Measurements from ENCODE around the gene USP40. TPM values are rescaled to one million over a fixed set of nuclear protein-coding genes. Genes with fewer than 3 reads are reported as not detected.
A peak's percentile ranks its signal among the peaks of the same experiment; 100 is the strongest.

USP40 gene
- total and polyA plus RNA-seq, 4 experiments from 2014 or later, result 4.4 to 21.6 (median 11.7) TPM

DNA sequence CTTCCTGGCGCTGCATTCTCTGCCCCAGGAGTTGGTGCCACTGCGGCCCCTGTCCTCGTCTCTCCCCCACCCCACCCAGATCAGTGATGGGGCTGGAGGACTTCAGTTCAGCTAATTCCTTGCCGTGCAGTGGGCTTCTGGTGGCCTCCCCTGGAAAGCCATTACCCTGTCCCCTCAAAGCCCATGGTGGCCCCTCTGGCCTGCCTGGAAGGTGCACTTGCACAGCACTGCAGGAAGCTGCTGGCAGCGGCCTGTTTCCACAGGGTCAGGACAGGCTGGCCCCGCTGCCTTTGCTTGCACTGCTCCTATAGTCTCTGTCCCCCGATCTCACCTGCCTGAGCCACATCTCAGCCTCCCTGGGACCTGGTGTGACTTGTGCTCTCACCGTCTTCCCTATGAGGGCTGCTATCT lies 105.1 kb downstream of the USP40 start:
- no peak overlapping the region for H3K4me3 Mint-ChIP-seq
- Histone ChIP-seq H3K36me3 (ENCODE audit: insufficient read depth, low read length) (peaks cover 74% of the 10 kb centered on the region), H3K27me3 (ENCODE audit: insufficient read depth, low read length) (no peaks in the 10 kb centered on the region), H3K9me3 (ENCODE audit: control insufficient read depth in 1 of 2, low read length in 2 of 2) (no peaks in the 10 kb centered on the region), H3K4me1 (ENCODE audit: insufficient read depth, low read length) (no peaks in the 10 kb centered on the region), H3K4me3 (ENCODE audit: low read length in 2 of 2) (no peak overlapping the region), H3K27ac (ENCODE audit: low read depth, low read length) (no peak overlapping the region)
- CTCF ChIA-PET (ENCODE audit: partially characterized antibody), result interaction anchor here (1.3 kb wide), 1 partner anchor 57 kb away, joined by 5 read pairs; no protein-coding TSS in a partner anchor
- DNase-seq, result no peak
- no peaks in the 10 kb centered on the region for H3K27me3 Mint-ChIP-seq
- intact Hi-C loops (cut with micrococcal nuclease), result no loop called here
- peaks cover 53 to 74% of the 10 kb centered on the region in 2 donors for H3K36me3 Mint-ChIP-seq
- peaks cover 0 to 5% (median 0%) of the 10 kb centered on the region in 8 donors for H3K9me3 Mint-ChIP-seq
- H3K4me1 Mint-ChIP-seq, result peaks cover 0 to 3% (median 0%) of the 10 kb centered on the region in 4 donors
- H3K27ac Mint-ChIP-seq, result no peak overlapping the region
- POLR2A ChIA-PET (ENCODE audit: partially characterized antibody), result no interaction called here

DNA sequence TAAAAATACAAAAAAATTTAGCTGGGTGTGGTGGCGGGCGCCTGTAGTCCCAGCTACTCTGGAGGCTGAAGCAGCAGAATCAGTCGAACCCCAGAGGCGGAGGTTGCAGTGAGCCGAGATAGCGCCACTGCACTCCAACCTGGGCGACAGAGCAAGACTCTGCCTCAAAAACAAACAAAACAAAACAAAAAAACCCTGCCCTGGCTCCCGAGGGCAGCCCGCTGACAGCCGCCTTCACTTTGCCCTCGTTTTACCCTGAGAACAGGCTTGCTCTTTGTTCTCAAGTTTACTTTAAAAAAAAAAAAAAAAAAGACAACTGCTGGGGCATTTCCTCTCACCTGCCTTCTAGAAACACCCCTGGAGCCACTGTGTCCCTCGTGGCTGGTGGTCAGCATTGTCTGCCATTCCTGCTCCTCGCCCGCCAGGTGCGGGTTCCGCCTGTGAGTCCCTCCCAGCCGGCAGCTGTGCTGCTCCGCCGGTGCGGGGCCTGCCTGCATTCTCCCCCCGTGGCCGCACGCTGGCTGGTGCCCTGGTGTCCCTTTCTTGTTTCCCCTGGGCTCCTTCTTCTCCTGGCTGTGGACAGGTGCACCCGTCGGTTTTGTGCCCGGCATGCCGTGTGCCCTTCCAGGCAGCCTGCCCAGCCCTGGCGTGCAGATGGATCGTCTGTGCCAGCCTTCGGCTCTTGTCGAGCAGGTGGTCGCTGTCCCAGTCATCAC lies 105.7 kb downstream of the USP40 start:
- Mint-ChIP-seq H3K4me3 (no peak overlapping the region), H3K27ac (no peak overlapping the region), H3K4me1 (peaks cover 0 to 3% (median 0%) of the 10 kb centered on the region in 4 donors), H3K9me3 (peaks cover 0 to 5% (median 0%) of the 10 kb centered on the region in 8 donors), H3K36me3 (peaks cover 51 to 74% of the 10 kb centered on the region in 2 donors), H3K27me3 (no peaks in the 10 kb centered on the region)
- H3K27ac ChIP-seq (ENCODE audit: low read depth, low read length), result no peak overlapping the region
- ChIA-PET POLR2A (ENCODE audit: partially characterized antibody) (no interaction called here), CTCF (ENCODE audit: partially characterized antibody) (no interaction called here)
- intact Hi-C loops (cut with micrococcal nuclease), result no loop called here
- no peak overlapping the region for H3K4me3 ChIP-seq (ENCODE audit: low read length in 2 of 2)
- H3K36me3 ChIP-seq (ENCODE audit: insufficient read depth, low read length), result peaks cover 80% of the 10 kb centered on the region
- no peaks in the 10 kb centered on the region for H3K9me3 ChIP-seq (ENCODE audit: control insufficient read depth in 1 of 2, low read length in 2 of 2)
- no peak for DNase-seq
- no peaks in the 10 kb centered on the region for H3K4me1 ChIP-seq (ENCODE audit: insufficient read depth, low read length)
- H3K27me3 ChIP-seq (ENCODE audit: insufficient read depth, low read length), result no peaks in the 10 kb centered on the region

DNA sequence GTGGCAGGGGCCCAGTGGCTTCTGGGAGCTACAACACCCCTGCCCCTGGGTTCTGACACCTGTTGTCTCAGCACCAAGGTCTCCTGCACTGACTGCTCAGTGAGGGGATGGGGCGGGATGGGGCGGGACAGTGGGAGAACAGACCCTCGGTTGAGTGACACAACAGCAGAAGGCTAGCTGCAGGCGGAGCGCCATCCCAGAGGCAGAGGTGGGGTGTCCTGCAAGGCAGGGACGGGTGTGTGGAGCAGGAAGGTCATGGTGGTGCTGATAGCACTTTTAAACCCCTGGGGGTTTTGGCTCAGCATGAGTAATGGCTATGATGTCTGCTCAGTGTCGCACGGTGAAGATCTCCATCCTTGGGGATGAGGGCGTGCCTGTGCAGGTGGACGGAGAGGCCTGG lies 107.2 kb downstream of the USP40 start:
- no peaks in the 10 kb centered on the region for H3K27me3 Mint-ChIP-seq
- ChIA-PET POLR2A (ENCODE audit: partially characterized antibody) (no interaction called here), CTCF (ENCODE audit: partially characterized antibody) (interaction anchor here (1.3 kb wide), 1 partner anchor 12 kb away, joined by 3 read pairs; no protein-coding TSS in a partner anchor)
- H3K27ac Mint-ChIP-seq, result no peak overlapping the region
- Histone ChIP-seq H3K9me3 (ENCODE audit: control insufficient read depth in 1 of 2, low read length in 2 of 2) (no peaks in the 10 kb centered on the region), H3K27me3 (ENCODE audit: insufficient read depth, low read length) (no peaks in the 10 kb centered on the region), H3K36me3 (ENCODE audit: insufficient read depth, low read length) (peaks cover 91% of the 10 kb centered on the region), H3K4me3 (ENCODE audit: low read length in 2 of 2) (no peak overlapping the region), H3K27ac (ENCODE audit: low read depth, low read length) (no peak overlapping the region), H3K4me1 (ENCODE audit: insufficient read depth, low read length) (no peaks in the 10 kb centered on the region)
- intact Hi-C loops (cut with micrococcal nuclease), result no loop called here
- H3K36me3 Mint-ChIP-seq, result peaks cover 60 to 79% of the 10 kb centered on the region in 2 donors
- H3K4me1 Mint-ChIP-seq, result peaks cover 0 to 3% (median 0%) of the 10 kb centered on the region in 4 donors
- H3K9me3 Mint-ChIP-seq, result peaks cover 0 to 5% (median 0%) of the 10 kb centered on the region in 8 donors
- DNase-seq, result no peak
- no peak overlapping the region for H3K4me3 Mint-ChIP-seq

DNA sequence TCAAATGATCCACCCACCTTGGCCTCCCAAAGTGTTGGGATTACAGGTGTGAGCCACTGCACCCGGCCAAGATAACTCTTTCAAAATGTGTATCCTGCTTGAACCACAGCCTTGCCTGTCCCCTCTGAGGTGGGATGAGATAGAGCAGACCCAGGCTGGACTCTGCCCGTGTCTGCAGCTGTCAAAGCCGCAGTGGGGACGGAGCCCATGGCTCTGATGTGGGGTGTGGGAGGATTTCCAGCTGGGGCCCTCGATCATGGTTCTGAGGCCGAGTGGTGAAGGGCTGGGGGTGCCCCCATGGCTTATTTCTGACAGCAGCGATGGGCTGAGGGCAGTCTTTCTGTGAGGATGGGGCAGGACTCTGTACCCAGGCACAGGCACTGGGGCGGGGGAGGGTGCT lies 107.8 kb downstream of the USP40 start:
- Mint-ChIP-seq H3K9me3 (peaks cover 0 to 5% (median 0%) of the 10 kb centered on the region in 8 donors), H3K36me3 (peaks cover 60 to 78% of the 10 kb centered on the region in 2 donors), H3K4me3 (no peak overlapping the region), H3K4me1 (peaks cover 0 to 3% (median 0%) of the 10 kb centered on the region in 4 donors), H3K27me3 (no peaks in the 10 kb centered on the region), H3K27ac (no peak overlapping the region)
- Histone ChIP-seq H3K36me3 (ENCODE audit: insufficient read depth, low read length) (peaks cover 91% of the 10 kb centered on the region), H3K9me3 (ENCODE audit: control insufficient read depth in 1 of 2, low read length in 2 of 2) (no peaks in the 10 kb centered on the region), H3K4me1 (ENCODE audit: insufficient read depth, low read length) (no peaks in the 10 kb centered on the region), H3K27ac (ENCODE audit: low read depth, low read length) (no peak overlapping the region), H3K4me3 (ENCODE audit: low read length in 2 of 2) (no peak overlapping the region), H3K27me3 (ENCODE audit: insufficient read depth, low read length) (no peaks in the 10 kb centered on the region)
- intact Hi-C loops (cut with micrococcal nuclease), result no loop called here
- DNase-seq, result no peak
- ChIA-PET POLR2A (ENCODE audit: partially characterized antibody) (interaction anchor here (0.7 kb wide), 1 partner anchor 25 kb away, joined by 3 read pairs; no protein-coding TSS in a partner anchor), CTCF (ENCODE audit: partially characterized antibody) (interaction anchor here (1.3 kb wide), 1 partner anchor 11 kb away, joined by 3 read pairs; no protein-coding TSS in a partner anchor)

DNA sequence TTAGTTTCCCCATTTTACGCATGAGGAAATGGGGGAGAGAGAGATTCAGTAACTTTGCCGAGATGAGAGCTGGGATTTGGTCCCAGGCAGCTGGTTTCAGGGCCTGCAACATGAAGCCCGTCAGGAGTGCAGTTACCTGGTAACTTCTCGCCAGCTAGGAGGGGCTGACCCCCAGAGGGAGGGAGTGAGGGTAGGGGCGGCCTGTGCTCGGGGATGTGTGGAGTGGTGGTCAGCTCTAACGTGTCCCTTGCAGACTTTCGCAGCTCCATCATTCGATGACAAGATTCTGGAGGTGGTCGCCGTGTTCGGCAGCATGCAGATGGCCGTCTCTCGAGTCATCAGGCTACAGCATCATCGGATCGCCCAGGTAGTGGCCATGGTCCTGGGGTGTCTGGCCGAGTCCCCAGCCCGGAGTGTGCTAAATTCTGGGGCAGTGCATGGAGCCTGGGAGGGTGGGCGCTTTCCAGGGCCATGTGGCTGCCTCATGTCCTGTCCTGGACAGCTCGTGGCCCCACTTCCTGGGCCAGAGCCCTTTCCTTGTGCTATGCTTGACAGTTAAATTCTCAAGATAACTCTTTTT lies 108.5 kb downstream of the USP40 start:
- CTCF ChIA-PET (ENCODE audit: partially characterized antibody), result interaction anchor here (0.8 to 1.3 kb wide), 3 partner anchors 11 to 53 kb away, joined by 3 read pairs; no protein-coding TSS in a partner anchor
- no peak overlapping the region for H3K4me3 Mint-ChIP-seq
- Histone ChIP-seq H3K4me3 (ENCODE audit: low read length in 2 of 2) (no peak overlapping the region), H3K27me3 (ENCODE audit: insufficient read depth, low read length) (no peaks in the 10 kb centered on the region), H3K9me3 (ENCODE audit: control insufficient read depth in 1 of 2, low read length in 2 of 2) (no peaks in the 10 kb centered on the region), H3K27ac (ENCODE audit: low read depth, low read length) (no peak overlapping the region), H3K36me3 (ENCODE audit: insufficient read depth, low read length) (peaks cover 91% of the 10 kb centered on the region), H3K4me1 (ENCODE audit: insufficient read depth, low read length) (no peaks in the 10 kb centered on the region)
- no peaks in the 10 kb centered on the region for H3K27me3 Mint-ChIP-seq
- peaks cover 0 to 3% (median 0%) of the 10 kb centered on the region in 8 donors for H3K9me3 Mint-ChIP-seq
- peaks cover 58 to 82% of the 10 kb centered on the region in 2 donors for H3K36me3 Mint-ChIP-seq
- POLR2A ChIA-PET (ENCODE audit: partially characterized antibody), result interaction anchor here (0.7 kb wide), 1 partner anchor 26 kb away, joined by 3 read pairs; no protein-coding TSS in a partner anchor
- H3K4me1 Mint-ChIP-seq, result peaks cover 0 to 3% (median 0%) of the 10 kb centered on the region in 4 donors
- intact Hi-C loops (cut with micrococcal nuclease), result no loop called here
- no peak for DNase-seq
- H3K27ac Mint-ChIP-seq, result no peak overlapping the region

DNA sequence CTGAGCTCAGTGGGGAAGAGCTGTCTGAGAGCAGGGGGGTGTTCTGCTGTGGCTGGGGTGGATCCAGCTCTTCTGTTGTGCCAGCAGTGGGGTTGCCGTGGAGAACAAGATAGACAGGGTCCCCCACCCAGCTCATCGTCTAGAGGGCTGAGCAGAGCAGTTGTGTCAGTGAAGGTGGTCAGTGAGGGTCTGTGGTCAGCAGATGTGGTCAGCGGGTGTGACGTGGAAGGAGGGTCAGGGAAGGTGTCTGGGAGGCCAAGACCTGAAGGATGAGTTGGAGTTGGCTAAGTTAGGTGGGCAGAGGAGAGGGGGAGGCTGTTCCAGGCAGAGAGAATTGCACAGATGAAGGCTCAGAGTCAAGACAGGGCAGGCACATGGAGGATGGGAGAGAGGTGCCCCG lies 109.2 kb downstream of the USP40 start:
- H3K4me3 ChIP-seq (ENCODE audit: low read length in 2 of 2), result no peak overlapping the region
- H3K36me3 ChIP-seq (ENCODE audit: insufficient read depth, low read length), result peaks cover 91% of the 10 kb centered on the region
- Mint-ChIP-seq H3K27me3 (no peaks in the 10 kb centered on the region), H3K27ac (peak overlapping the region in 2 of 7 donors; percentile 67 to 69), H3K4me3 (no peak overlapping the region), H3K4me1 (peaks cover 0 to 3% (median 0%) of the 10 kb centered on the region in 4 donors), H3K36me3 (peaks cover 59 to 84% of the 10 kb centered on the region in 2 donors), H3K9me3 (peaks cover 0 to 3% (median 0%) of the 10 kb centered on the region in 8 donors)
- intact Hi-C loops (cut with micrococcal nuclease), result no loop called here
- H3K27ac ChIP-seq (ENCODE audit: low read depth, low read length), result no peak overlapping the region
- no peak for DNase-seq
- POLR2A ChIA-PET (ENCODE audit: partially characterized antibody), result no interaction called here
- CTCF ChIA-PET (ENCODE audit: partially characterized antibody), result interaction anchor here (1.1 kb wide), 1 partner anchor 14 kb away, joined by 3 read pairs; no protein-coding TSS in a partner anchor
- H3K27me3 ChIP-seq (ENCODE audit: insufficient read depth, low read length), result no peaks in the 10 kb centered on the region
- H3K4me1 ChIP-seq (ENCODE audit: insufficient read depth, low read length), result no peaks in the 10 kb centered on the region
- no peaks in the 10 kb centered on the region for H3K9me3 ChIP-seq (ENCODE audit: control insufficient read depth in 1 of 2, low read length in 2 of 2)

DNA sequence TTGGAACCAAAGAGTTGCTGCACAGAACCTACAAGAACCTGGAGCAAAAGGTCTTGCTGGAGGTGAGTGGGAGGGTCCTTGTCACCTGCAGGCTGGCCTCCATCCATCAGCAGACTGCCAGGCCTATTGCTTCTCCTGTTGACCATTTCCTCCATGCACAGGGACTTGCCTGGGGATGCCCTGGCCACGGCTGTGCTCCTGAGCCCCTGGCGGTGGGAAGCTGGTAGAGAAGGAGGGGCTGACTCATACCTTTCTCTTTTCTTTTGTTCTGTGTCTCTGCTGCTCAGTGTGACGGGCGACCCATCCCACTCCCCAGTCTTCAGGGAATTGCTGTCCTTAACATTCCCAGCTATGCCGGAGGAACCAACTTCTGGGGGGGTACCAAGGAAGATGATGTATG lies 109.6 kb downstream of the USP40 start:
- Mint-ChIP-seq H3K9me3 (peaks cover 0 to 2% (median 0%) of the 10 kb centered on the region in 8 donors), H3K27ac (peak overlapping the region in 2 of 7 donors; percentile 67 to 69), H3K27me3 (no peaks in the 10 kb centered on the region), H3K4me3 (no peak overlapping the region), H3K4me1 (peaks cover 0 to 3% (median 0%) of the 10 kb centered on the region in 4 donors), H3K36me3 (peaks cover 59 to 84% of the 10 kb centered on the region in 2 donors)
- DNase-seq, result no peak
- peaks cover 91% of the 10 kb centered on the region for H3K36me3 ChIP-seq (ENCODE audit: insufficient read depth, low read length)
- POLR2A ChIA-PET (ENCODE audit: partially characterized antibody), result no interaction called here
- H3K27ac ChIP-seq (ENCODE audit: low read depth, low read length), result no peak overlapping the region
- H3K4me1 ChIP-seq (ENCODE audit: insufficient read depth, low read length), result no peaks in the 10 kb centered on the region
- H3K27me3 ChIP-seq (ENCODE audit: insufficient read depth, low read length), result no peaks in the 10 kb centered on the region
- intact Hi-C loops (cut with micrococcal nuclease), result no loop called here
- CTCF ChIA-PET (ENCODE audit: partially characterized antibody), result interaction anchor here (1.1 kb wide), 1 partner anchor 14 kb away, joined by 3 read pairs; no protein-coding TSS in a partner anchor
- H3K4me3 ChIP-seq (ENCODE audit: low read length in 2 of 2), result no peak overlapping the region
- H3K9me3 ChIP-seq (ENCODE audit: control insufficient read depth in 1 of 2, low read length in 2 of 2), result no peaks in the 10 kb centered on the region
